Testis (tissue), 3 donors: ENCODE measurements around the gene ZNF653. TPM values are rescaled to one million over a fixed set of nuclear protein-coding genes. Genes with fewer than 3 reads are reported as not detected.

Experiments used
- DNase-seq: peaks from one replicate; pipeline ENCODE4 v3.0.0-alpha.2; 2019
- H3K27ac ChIP-seq, 2 donors: fragments of 200-600 bp; sonication (generic); one replicate each; pipeline ENCODE4 v1.5.1; 2019
- H3K27me3 ChIP-seq: fragments of 200-600 bp; sonication (generic); one replicate; pipeline ENCODE4 v1.5.1; 2019
- H3K36me3 ChIP-seq: fragments of 200-600 bp; sonication (generic); one replicate; pipeline ENCODE4 v1.5.1; 2017; ENCODE audit warnings: low read depth; ENCODE audit errors: missing control alignments
- H3K4me1 ChIP-seq: fragments of 200-600 bp; sonication (generic); one replicate; pipeline ENCODE4 v1.5.1; 2019
- H3K4me3 ChIP-seq, 2 donors: fragments of 200-600 bp; sonication (generic); one replicate each; pipeline ENCODE4 v1.5.1; 2017 to 2019
- H3K9me3 ChIP-seq: fragments of 200-600 bp; sonication (generic); one replicate; pipeline ENCODE4 v1.5.1; 2017
- POLR2A ChIP-seq: fragments of 450-650 bp; IDR thresholded peaks from one replicate; pipeline ENCODE4 v1.6.1; 2017; ENCODE audit warnings: antibody characterized with exemption, mild to moderate bottlenecking, moderate library complexity
- WGBS, 2 donors: methylation state at CpG; one replicate each; pipeline ENCODE4 v1.1.5; 2018; 5-methylcytosine and 5-hydroxymethylcytosine counted together
- intact Hi-C: fragments of 100-400 bp; cut with DNase I; formaldehyde crosslinking; loops from one replicate; pipeline ENCODE4 v1.15.1; 2023; ENCODE audit warnings: low total_unique reads
- polyA plus RNA-seq: library from polyadenylated mRNA; stranded (reverse); fragments of 350-450 nt; fragmentation: Illumina TruSeq; extraction: RNeasy Lipid Tissue Mini Kit (QIAGEN cat#74804); gene quantifications from one replicate; pipeline ENCODE4 v1.2.3, GENCODE V29; 2014; ENCODE audit warnings: low read depth, low replicate concordance; ENCODE audit not compliant: insufficient read depth
- total RNA-seq, 2 donors: library from RNA; depleted of rRNA; stranded (reverse); fragments of >200 nt; gene quantifications; one replicate each; pipeline ENCODE4 v1.2.3, GENCODE V29; 2016
- TF ChIP-seq, protein P1 (sequence below), 3 experiments: fragments of 450-650 bp in 2 of 3; fragments of 200-600 bp in 1 of 3; sonication (generic) in 1 of 3; IDR thresholded peaks; one replicate each; pipeline ENCODE4 v1.5.1; 2016 to 2019; ENCODE audit warnings: antibody characterized with exemption in 3 of 3, mild to moderate bottlenecking in 2 of 3, moderate library complexity in 1 of 3

ZNF653 gene
- total and polyA plus RNA-seq, 3 donors from 2014 or later: 36.8 to 53.3 (median 45.9) TPM

- no peaks in the 10 kb centered on the region for H3K27me3 ChIP-seq
- H3K4me3 ChIP-seq: peak overlapping the region; percentile 89 to 99
- peak overlapping the region; percentile 89 to 93 for H3K27ac ChIP-seq
- no peaks in the 10 kb centered on the region for H3K9me3 ChIP-seq
- intact Hi-C loops: no loop called here
- TF ChIP-seq, protein P1, sequence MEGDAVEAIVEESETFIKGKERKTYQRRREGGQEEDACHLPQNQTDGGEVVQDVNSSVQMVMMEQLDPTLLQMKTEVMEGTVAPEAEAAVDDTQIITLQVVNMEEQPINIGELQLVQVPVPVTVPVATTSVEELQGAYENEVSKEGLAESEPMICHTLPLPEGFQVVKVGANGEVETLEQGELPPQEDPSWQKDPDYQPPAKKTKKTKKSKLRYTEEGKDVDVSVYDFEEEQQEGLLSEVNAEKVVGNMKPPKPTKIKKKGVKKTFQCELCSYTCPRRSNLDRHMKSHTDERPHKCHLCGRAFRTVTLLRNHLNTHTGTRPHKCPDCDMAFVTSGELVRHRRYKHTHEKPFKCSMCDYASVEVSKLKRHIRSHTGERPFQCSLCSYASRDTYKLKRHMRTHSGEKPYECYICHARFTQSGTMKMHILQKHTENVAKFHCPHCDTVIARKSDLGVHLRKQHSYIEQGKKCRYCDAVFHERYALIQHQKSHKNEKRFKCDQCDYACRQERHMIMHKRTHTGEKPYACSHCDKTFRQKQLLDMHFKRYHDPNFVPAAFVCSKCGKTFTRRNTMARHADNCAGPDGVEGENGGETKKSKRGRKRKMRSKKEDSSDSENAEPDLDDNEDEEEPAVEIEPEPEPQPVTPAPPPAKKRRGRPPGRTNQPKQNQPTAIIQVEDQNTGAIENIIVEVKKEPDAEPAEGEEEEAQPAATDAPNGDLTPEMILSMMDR (IDR thresholded peaks at IDR 0.05): no peak
- TF ChIP-seq POLR2A: no peak
- H3K4me1 ChIP-seq: peaks cover 10% of the 10 kb centered on the region
- WGBS, 2 donors: 29 to 33% methylated on average over 7 of the region's 7 CpGs
- H3K36me3 ChIP-seq: no peaks in the 10 kb centered on the region
- no peak for DNase-seq
These were observed 1.1 kb downstream of the ZNF653 start for GRCh38 chr19:11504502-11505031.

GRCh38 chr19:11499890-11500420 is 5.7 kb downstream of the ZNF653 start:
- no peak for DNase-seq
- intact Hi-C loops: no loop called here
- H3K36me3 ChIP-seq: no peaks in the 10 kb centered on the region

DNA sequence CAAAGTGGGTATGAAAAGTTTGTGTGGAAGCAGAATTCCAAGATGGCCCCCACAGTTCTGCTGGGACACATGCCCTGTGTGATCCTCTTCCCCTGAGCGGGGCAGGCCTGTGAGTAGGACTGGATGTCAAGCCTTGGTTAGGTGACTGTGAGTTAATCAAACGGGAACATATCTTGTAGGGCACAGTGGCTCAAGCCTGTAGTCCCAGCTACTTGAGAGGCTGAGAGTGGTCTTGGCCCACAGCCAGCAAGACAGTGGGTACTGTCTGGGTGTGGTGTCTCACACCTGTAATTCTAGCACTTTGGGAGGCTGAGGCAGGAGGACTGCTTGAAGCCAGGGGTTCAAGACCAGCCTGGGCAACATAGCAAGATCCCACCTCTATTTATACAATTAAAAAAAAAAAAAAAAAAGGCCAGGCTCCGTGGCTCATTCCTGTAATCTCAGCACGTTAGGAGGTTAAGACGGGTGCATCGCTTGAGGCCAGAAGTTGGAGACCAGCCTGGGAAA is 6.4 kb downstream of the ZNF653 start:
- no peak for DNase-seq
- H3K9me3 ChIP-seq: no peaks in the 10 kb centered on the region
- no peaks in the 10 kb centered on the region for H3K27me3 ChIP-seq
- WGBS, 2 donors: 83 to 87% methylated on average over 6 of the region's 6 CpGs
- TF ChIP-seq, protein P1 (IDR thresholded peaks at IDR 0.05): no peak
- no peak for TF ChIP-seq POLR2A
- intact Hi-C loops: no loop called here
- H3K4me3 ChIP-seq: no peak overlapping the region
- H3K4me1 ChIP-seq: peaks cover 25% of the 10 kb centered on the region
- no peaks in the 10 kb centered on the region for H3K36me3 ChIP-seq
- H3K27ac ChIP-seq: no peak overlapping the region

More at GRCh38 chr19:11499890-11500420, 5.7 kb downstream of the ZNF653 start:
- Histone ChIP-seq H3K27me3 (no peaks in the 10 kb centered on the region), H3K9me3 (no peaks in the 10 kb centered on the region), H3K4me1 (peaks cover 26% of the 10 kb centered on the region), H3K27ac (no peak overlapping the region), H3K4me3 (no peak overlapping the region)
- 68 to 72% methylated on average over 7 of the region's 7 CpGs for WGBS, 2 donors
- no peak for TF ChIP-seq POLR2A
- TF ChIP-seq, protein P1 (IDR thresholded peaks at IDR 0.05): no peak

- 66 to 68% methylated on average over 15 to 17 of the region's 17 CpGs for WGBS, 2 donors
- no peak overlapping the region for H3K4me3 ChIP-seq
- H3K27me3 ChIP-seq: no peaks in the 10 kb centered on the region
- no peaks in the 10 kb centered on the region for H3K9me3 ChIP-seq
- intact Hi-C loops: no loop called here
- no peak overlapping the region for H3K27ac ChIP-seq
- TF ChIP-seq, protein P1 (IDR thresholded peaks at IDR 0.05): peak; percentile 30 to 55 (median 45)
- TF ChIP-seq POLR2A: no peak
- DNase-seq: peak; percentile 61
- no peaks in the 10 kb centered on the region for H3K36me3 ChIP-seq
- peaks cover 25% of the 10 kb centered on the region for H3K4me1 ChIP-seq
These were observed 9.1 kb downstream of the ZNF653 start for GRCh38 chr19:11496391-11497163.
